ENCODE data around the gene PARD3. TPM values are rescaled to one million over a fixed set of nuclear protein-coding genes. Genes with fewer than 3 reads are reported as not detected.
"Not testable (repeated sequence)": the region's sequence is repeated elsewhere in the genome, so short reads cannot be mapped to it uniquely, and the experiment has no call there.

Gene PARD3
- total RNA-seq, 1 experiment from 2014 or later = 51.8 TPM

DNA sequence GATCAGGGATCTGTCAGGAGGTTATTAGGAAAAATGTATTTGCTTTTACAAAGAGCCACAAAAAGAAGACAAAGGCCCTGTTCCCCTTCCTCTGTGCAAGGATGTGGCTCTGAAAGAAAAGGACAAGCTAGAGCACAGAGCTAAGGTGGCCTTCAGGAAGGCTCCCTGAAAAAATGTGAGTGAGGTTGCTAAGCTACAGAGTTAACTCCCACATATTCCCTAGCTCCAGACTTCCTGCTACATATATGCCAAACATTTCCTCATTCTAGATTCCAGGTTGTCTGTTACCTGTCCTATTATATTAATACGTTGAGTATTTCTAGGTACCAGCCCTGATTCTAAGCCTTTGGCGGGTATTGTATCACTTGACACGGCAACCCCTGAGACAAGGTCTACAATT is 369.0 kb downstream of the PARD3 start (continued):
- TF ChIP-seq, protein P1, sequence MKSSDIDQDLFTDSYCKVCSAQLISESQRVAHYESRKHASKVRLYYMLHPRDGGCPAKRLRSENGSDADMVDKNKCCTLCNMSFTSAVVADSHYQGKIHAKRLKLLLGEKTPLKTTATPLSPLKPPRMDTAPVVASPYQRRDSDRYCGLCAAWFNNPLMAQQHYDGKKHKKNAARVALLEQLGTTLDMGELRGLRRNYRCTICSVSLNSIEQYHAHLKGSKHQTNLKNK (CRISPR knock-in tag; IDR thresholded peaks at IDR 0.05) = no peak
- TF ChIP-seq, protein P2, sequence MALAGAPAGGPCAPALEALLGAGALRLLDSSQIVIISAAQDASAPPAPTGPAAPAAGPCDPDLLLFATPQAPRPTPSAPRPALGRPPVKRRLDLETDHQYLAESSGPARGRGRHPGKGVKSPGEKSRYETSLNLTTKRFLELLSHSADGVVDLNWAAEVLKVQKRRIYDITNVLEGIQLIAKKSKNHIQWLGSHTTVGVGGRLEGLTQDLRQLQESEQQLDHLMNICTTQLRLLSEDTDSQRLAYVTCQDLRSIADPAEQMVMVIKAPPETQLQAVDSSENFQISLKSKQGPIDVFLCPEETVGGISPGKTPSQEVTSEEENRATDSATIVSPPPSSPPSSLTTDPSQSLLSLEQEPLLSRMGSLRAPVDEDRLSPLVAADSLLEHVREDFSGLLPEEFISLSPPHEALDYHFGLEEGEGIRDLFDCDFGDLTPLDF (CRISPR knock-in tag; IDR thresholded peaks at IDR 0.05) = no peak

DNA sequence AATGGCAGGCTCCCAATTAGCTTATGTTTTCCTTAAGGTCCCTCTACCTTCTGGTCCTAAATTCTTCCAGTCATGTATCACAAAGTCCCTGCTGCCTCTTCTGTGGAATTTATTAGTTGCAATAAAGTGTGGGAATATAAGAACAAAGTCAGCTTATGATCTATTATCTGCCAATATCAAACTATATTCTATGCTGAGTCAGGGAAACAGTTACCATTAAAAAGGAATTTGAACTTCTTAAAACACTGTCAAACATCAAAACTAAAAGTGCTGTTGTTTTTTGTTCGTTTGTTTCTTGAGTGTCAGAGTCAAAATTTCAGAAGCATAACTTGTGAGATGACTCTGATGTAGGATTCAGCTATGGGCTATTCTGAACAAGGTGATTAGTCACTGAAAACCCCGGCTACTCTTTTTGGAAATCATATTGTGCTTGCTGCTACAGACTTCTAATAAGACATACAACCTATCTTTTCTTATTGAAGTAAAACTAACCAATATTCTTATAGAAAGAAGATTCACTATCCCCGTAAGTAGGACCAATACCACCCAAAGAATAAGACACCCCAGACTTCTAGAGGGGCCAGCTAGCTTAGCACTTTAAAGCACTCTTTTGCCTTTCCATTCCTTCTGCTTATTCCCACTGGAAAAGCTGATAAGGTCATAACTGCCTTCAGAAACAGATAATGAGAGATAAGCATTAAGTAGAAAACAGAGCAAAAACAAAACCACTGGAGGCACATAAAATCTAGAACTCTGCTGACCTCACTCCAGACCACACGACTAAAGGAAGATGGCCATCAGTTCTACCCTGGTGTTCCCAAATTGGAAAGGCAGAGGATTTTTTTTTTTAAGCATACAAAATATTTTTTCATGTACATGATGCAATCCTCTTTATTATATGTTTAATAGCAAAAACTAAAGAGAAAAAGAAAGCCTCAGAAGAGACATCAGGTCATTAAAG is 370.6 kb downstream of the PARD3 start:
- no peaks in the 10 kb centered on the region for H3K9me3 Mint-ChIP-seq
- POLR2A ChIA-PET = no interaction called here

DNA sequence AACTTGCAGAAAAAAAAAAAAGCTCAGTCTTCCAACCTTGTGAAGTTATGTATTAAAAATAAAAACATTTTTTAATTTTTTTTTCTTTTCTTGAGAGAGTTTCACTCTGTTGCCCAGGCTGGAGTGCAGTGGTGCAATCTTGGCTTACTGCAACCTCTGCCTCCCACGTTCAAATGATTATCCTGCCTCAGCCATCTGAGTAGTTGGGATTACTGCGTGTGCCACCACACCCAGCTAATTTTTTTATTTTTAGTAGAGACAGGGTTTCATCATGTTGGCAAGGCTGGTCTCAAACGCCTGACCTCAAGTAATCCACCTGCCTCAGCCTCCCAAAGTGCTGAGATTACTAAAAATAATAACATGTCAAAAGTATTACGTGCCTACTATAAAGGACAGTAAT is 375.7 kb downstream of the PARD3 start:
- CTCF ChIA-PET; H3K36me3 Mint-ChIP-seq; ATAC-seq; H3K9me3 Mint-ChIP-seq; H3K27ac Mint-ChIP-seq; H3K4me3 Mint-ChIP-seq; POLR2A ChIA-PET; DNase-seq (ENCODE audit: low spot score); H3K27me3 Mint-ChIP-seq (ENCODE audit: low read depth): not testable (repeated sequence)
- peaks cover 33% of the 10 kb centered on the region for H3K4me1 Mint-ChIP-seq

More for the DNA sequence above, 370.6 kb downstream of the PARD3 start:
- no peaks in the 10 kb centered on the region for H3K4me1 Mint-ChIP-seq
- CTCF ChIA-PET = no interaction called here
- H3K27me3 Mint-ChIP-seq (ENCODE audit: low read depth) = no peaks in the 10 kb centered on the region
- no peak overlapping the region for H3K4me3 Mint-ChIP-seq
- no peak for ATAC-seq
- no peak overlapping the region; the same call in 1 of the 2 replicates for H3K27ac Mint-ChIP-seq
- no peak for TF ChIP-seq KAT7 (CRISPR knock-in tag; IDR thresholded peaks at IDR 0.05; ENCODE audit: borderline replicate concordance)
- TF ChIP-seq, protein P3, sequence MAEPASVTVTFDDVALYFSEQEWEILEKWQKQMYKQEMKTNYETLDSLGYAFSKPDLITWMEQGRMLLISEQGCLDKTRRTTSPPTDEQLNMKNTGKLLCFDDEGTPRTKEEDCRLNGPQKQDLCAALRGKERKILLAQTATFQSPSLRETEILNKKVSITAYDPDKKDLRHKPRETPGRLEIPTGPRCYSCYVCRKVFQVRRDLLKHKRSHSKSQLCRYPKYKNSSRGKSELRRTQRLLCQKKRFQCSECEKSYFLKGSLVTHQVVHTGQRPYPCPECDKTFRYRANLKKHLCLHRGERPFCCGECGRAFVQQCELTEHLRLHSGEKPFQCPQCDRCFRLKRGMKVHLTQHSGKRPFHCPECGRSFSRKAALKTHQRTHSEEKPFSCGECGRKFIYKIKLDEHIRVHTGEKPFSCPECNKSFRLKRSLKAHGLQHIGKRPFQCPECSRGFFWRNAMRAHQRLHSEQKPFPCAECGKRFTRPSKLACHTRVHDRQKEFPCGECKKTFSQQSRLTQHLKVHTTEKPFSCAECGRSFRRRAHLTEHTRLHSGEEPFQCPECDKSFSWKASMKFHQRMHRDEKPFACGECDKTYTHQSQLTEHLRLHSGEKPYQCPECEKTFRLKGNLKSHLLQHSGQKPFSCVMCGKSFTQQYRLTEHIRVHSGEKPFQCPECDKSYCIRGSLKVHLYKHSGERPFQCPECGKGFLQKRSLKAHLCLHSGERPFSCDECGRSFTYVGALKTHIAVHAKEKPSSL (CRISPR knock-in tag; conservative IDR thresholded peaks at IDR 0.05) = no peak
- no peak for TF ChIP-seq RORB (CRISPR knock-in tag; IDR thresholded peaks at IDR 0.05)
- TF ChIP-seq, protein P4, sequence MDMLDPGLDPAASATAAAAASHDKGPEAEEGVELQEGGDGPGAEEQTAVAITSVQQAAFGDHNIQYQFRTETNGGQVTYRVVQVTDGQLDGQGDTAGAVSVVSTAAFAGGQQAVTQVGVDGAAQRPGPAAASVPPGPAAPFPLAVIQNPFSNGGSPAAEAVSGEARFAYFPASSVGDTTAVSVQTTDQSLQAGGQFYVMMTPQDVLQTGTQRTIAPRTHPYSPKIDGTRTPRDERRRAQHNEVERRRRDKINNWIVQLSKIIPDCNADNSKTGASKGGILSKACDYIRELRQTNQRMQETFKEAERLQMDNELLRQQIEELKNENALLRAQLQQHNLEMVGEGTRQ (CRISPR knock-in tag; IDR thresholded peaks at IDR 0.05) = no peak
- TF ChIP-seq ETV6 (CRISPR knock-in tag; IDR thresholded peaks at IDR 0.05) = no peak
- TF ChIP-seq, protein P5, sequence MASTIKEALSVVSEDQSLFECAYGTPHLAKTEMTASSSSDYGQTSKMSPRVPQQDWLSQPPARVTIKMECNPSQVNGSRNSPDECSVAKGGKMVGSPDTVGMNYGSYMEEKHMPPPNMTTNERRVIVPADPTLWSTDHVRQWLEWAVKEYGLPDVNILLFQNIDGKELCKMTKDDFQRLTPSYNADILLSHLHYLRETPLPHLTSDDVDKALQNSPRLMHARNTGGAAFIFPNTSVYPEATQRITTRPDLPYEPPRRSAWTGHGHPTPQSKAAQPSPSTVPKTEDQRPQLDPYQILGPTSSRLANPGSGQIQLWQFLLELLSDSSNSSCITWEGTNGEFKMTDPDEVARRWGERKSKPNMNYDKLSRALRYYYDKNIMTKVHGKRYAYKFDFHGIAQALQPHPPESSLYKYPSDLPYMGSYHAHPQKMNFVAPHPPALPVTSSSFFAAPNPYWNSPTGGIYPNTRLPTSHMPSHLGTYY (CRISPR knock-in tag; IDR thresholded peaks at IDR 0.05) = no peak
- no peak for TF ChIP-seq ESRRA (CRISPR knock-in tag; IDR thresholded peaks at IDR 0.05; ENCODE audit: borderline replicate concordance)
- TF ChIP-seq, protein P6, sequence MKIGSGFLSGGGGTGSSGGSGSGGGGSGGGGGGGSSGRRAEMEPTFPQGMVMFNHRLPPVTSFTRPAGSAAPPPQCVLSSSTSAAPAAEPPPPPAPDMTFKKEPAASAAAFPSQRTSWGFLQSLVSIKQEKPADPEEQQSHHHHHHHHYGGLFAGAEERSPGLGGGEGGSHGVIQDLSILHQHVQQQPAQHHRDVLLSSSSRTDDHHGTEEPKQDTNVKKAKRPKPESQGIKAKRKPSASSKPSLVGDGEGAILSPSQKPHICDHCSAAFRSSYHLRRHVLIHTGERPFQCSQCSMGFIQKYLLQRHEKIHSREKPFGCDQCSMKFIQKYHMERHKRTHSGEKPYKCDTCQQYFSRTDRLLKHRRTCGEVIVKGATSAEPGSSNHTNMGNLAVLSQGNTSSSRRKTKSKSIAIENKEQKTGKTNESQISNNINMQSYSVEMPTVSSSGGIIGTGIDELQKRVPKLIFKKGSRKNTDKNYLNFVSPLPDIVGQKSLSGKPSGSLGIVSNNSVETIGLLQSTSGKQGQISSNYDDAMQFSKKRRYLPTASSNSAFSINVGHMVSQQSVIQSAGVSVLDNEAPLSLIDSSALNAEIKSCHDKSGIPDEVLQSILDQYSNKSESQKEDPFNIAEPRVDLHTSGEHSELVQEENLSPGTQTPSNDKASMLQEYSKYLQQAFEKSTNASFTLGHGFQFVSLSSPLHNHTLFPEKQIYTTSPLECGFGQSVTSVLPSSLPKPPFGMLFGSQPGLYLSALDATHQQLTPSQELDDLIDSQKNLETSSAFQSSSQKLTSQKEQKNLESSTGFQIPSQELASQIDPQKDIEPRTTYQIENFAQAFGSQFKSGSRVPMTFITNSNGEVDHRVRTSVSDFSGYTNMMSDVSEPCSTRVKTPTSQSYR (CRISPR knock-in tag; IDR thresholded peaks at IDR 0.05) = no peak
- no peak for TF ChIP-seq ZNF396 (CRISPR knock-in tag; IDR thresholded peaks at IDR 0.05; ENCODE audit: borderline replicate concordance)
- peaks cover 2% of the 10 kb centered on the region; the same call in 1 of the 2 replicates for H3K36me3 Mint-ChIP-seq
- no peak for DNase-seq (ENCODE audit: low spot score)
